Keratinocyte (primary cell): ENCODE results near the gene PIK3AP1. TPM values are rescaled to one million over a fixed set of nuclear protein-coding genes. Genes with fewer than 3 reads are reported as not detected.

Experiments used
- DNase-seq: peaks from one replicate; pipeline ENCODE4 v3.0.0-alpha.2; 2011; ENCODE audit warnings: low read depth, missing footprints, low spot score
- FAIRE-seq: peaks from 2 replicates; lab custom pipeline; 2011; peaks lifted over from hg19 to GRCh38; lab: Jason Lieb, UNC
- H2AFZ ChIP-seq: 2 replicates; pipeline ENCODE4 v1.6.0; 2012; ENCODE audit warnings: low read length, control low read depth, inconsistent platforms; ENCODE audit not compliant: control insufficient read depth
- H3K27ac ChIP-seq: 2 replicates; pipeline ENCODE4 v1.5.1; 2011; ENCODE audit warnings: low read length; ENCODE audit not compliant: control insufficient read depth, insufficient read depth
- H3K27me3 ChIP-seq: 3 replicates; pipeline ENCODE4 v1.6.0; 2011; ENCODE audit warnings: low read length; ENCODE audit not compliant: control insufficient read depth, insufficient read depth; ENCODE audit errors: extremely low read depth
- H3K36me3 ChIP-seq, 2 experiments: 2 replicates in 1 of 2; 3 replicates in 1 of 2; pipeline ENCODE4 v1.5.1; 2011; ENCODE audit warnings: low read length in 2 of 2, mild to moderate bottlenecking in 1 of 2; ENCODE audit not compliant: control insufficient read depth in 2 of 2, insufficient read depth in 2 of 2; ENCODE audit errors: extremely low read depth in 1 of 2
- H3K4me1 ChIP-seq: 3 replicates; pipeline ENCODE4 v1.5.1; 2011; ENCODE audit warnings: low read length; ENCODE audit not compliant: control insufficient read depth, insufficient read depth; ENCODE audit errors: extremely low read depth
- H3K4me2 ChIP-seq: 3 replicates; pipeline ENCODE4 v1.6.0; 2011; ENCODE audit warnings: low read depth, low read length; ENCODE audit not compliant: control insufficient read depth, insufficient read depth; ENCODE audit errors: extremely low read depth
- H3K4me3 ChIP-seq, 3 experiments: fragments of 200-600 bp in 1 of 3; sonication (generic) in 1 of 3; 2 replicates in 2 of 3; 3 replicates in 1 of 3; pipeline ENCODE4 v1.5.1; 2011 to 2016; ENCODE audit warnings: low read length in 3 of 3, mild to moderate bottlenecking in 3 of 3, control low read depth in 2 of 3, inconsistent platforms in 1 of 3, low read depth in 1 of 3, mixed read lengths in 1 of 3, mixed run types in 1 of 3, moderate library complexity in 1 of 3; ENCODE audit not compliant: control insufficient read depth in 2 of 3, insufficient read depth in 2 of 3; ENCODE audit errors: extremely low read depth in 1 of 3
- H3K79me2 ChIP-seq: 2 replicates; pipeline ENCODE4 v1.6.0; 2012; ENCODE audit warnings: low read length; ENCODE audit not compliant: control insufficient read depth, insufficient read depth
- H3K9ac ChIP-seq: 3 replicates; pipeline ENCODE4 v1.6.0; 2011; ENCODE audit warnings: low read length; ENCODE audit not compliant: control insufficient read depth, insufficient read depth; ENCODE audit errors: extremely low read depth
- H3K9me1 ChIP-seq: 3 replicates; pipeline ENCODE4 v1.6.0; 2011; ENCODE audit warnings: low read length; ENCODE audit not compliant: control insufficient read depth, insufficient read depth; ENCODE audit errors: extremely low read depth
- H3K9me3 ChIP-seq: 2 replicates; pipeline ENCODE4 v1.5.1; 2012; ENCODE audit warnings: low read depth, low read length; ENCODE audit not compliant: control insufficient read depth
- H4K20me1 ChIP-seq: 3 replicates; pipeline ENCODE4 v1.6.0; 2011; ENCODE audit warnings: low read length; ENCODE audit not compliant: control insufficient read depth, insufficient read depth; ENCODE audit errors: extremely low read depth
- CTCF ChIP-seq, 3 experiments: IDR thresholded peaks in 1 of 3; conservative IDR thresholded peaks in 1 of 3; optimal IDR thresholded peaks in 1 of 3; 2 replicates in 2 of 3; 3 replicates in 1 of 3; pipeline versions ENCODE3 to v1.5.1; 2011; ENCODE audit warnings: low read length in 3 of 3, mild to moderate bottlenecking in 3 of 3, moderate library complexity in 2 of 3, control low read depth in 1 of 3, inconsistent platforms in 1 of 3; ENCODE audit not compliant: insufficient read depth in 2 of 3; ENCODE audit errors: extremely low read depth in 1 of 3
- EZH2 ChIP-seq: IDR thresholded peaks from one replicate; pipeline ENCODE4 v1.6.1; 2012; ENCODE audit warnings: inconsistent platforms, mild to moderate bottlenecking, low read length, moderate library complexity
- dilution Hi-C: fragments of 300-500 bp; cut with MboI; formaldehyde crosslinking; loops from one replicate; pipeline ENCODE4 v1.7.0; 2020; ENCODE audit warnings: low sequenced_read_pairs; ENCODE audit not compliant: extremely low pct_ligation_motif_present
- polyA plus RNA-seq, 5 experiments: library from polyadenylated mRNA; depleted of rRNA in 3 of 5; stranded (reverse) in 3 of 5; stranded (forward) in 1 of 5; unstranded in 1 of 5; fragments of >200 nt; gene quantifications; 1 replicate in 1 of 5; 2 replicates in 3 of 5; 3 replicates in 1 of 5; pipeline versions ENCODE4 v1.2.1 to v1.2.3, GENCODE V29; 2011 to 2012; ENCODE audit warnings: missing spikeins in 2 of 5, low read depth in 1 of 5, low replicate concordance in 1 of 5

Gene PIK3AP1
- polyA plus RNA-seq, 1 donor (not counting 4 experiments of a cell fraction or from before 2014, with no cell fraction given), result not detected

GRCh38 chr10:96641396-96642295 is 78.7 kb downstream of the PIK3AP1 start:
- Histone ChIP-seq H3K27ac (no peak overlapping the region), H3K9me1 (no peaks in the 10 kb centered on the region), H3K27me3 (peaks cover 5% of the 10 kb centered on the region), H3K4me2 (no peak overlapping the region), H3K4me3 (no peak overlapping the region), H3K9me3 (no peaks in the 10 kb centered on the region), H2AFZ (no peak overlapping the region), H3K79me2 (no peaks in the 10 kb centered on the region), H3K4me1 (no peaks in the 10 kb centered on the region), H3K9ac (no peak overlapping the region), H3K36me3 (no peaks in the 10 kb centered on the region), H4K20me1 (no peaks in the 10 kb centered on the region)
- dilution Hi-C loops, result no loop called here
- DNase-seq (no peak), FAIRE-seq (no peak)
- TF ChIP-seq CTCF (optimal IDR thresholded peaks at IDR 0.05 in 1 of 3, IDR thresholded peaks at IDR 0.05 in 1 of 3, conservative IDR thresholded peaks at IDR 0.05 in 1 of 3; ENCODE audit: extremely low read depth in 1 of 3, insufficient read depth in 2 of 3, low read length in 3 of 3) (no peak), EZH2 (no peak)

GRCh38 chr10:96639899-96640298 is 80.4 kb downstream of the PIK3AP1 start:
- FAIRE-seq, result no peak
- Histone ChIP-seq H3K27me3 (peaks cover 5% of the 10 kb centered on the region), H3K36me3 (no peaks in the 10 kb centered on the region), H3K4me1 (no peaks in the 10 kb centered on the region), H3K4me2 (no peak overlapping the region), H3K79me2 (no peaks in the 10 kb centered on the region), H3K9me1 (no peaks in the 10 kb centered on the region), H3K27ac (no peak overlapping the region), H3K9me3 (no peaks in the 10 kb centered on the region), H3K9ac (no peak overlapping the region), H3K4me3 (no peak overlapping the region), H4K20me1 (no peaks in the 10 kb centered on the region), H2AFZ (no peak overlapping the region)
- no peak for DNase-seq
- no peak for TF ChIP-seq CTCF (optimal IDR thresholded peaks at IDR 0.05 in 1 of 3, IDR thresholded peaks at IDR 0.05 in 1 of 3, conservative IDR thresholded peaks at IDR 0.05 in 1 of 3; ENCODE audit: extremely low read depth in 1 of 3, insufficient read depth in 2 of 3, low read length in 3 of 3)
- no peak for TF ChIP-seq EZH2
- dilution Hi-C loops, result no loop called here
